ENCODE measurements around the gene NR2E3.
A peak's percentile ranks its signal among the peaks of the same experiment; 100 is the strongest.

The NR2E3 gene

DNA sequence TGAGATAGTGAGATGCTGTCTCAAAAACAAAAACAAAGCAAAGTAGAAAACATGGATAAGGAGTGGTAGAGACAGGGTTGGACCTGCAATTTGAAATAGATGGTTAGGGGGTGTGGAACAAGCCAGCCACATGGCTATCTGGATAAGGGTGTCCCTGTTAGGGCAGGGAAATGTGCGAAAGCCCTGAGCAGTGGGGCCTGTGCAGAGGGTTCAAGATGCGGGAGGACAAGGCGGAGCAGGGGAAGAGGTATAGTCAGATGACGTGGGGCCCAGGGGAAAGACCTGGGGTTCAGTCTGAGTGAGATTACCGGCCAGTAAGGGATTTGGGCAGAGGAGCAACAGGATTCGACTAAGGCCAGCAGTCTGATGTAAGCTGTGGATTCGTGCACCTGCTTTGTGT lies 18.4 kb upstream of the NR2E3 start:
- DNase-seq (ENCODE audit: low read depth) = no peak

DNA sequence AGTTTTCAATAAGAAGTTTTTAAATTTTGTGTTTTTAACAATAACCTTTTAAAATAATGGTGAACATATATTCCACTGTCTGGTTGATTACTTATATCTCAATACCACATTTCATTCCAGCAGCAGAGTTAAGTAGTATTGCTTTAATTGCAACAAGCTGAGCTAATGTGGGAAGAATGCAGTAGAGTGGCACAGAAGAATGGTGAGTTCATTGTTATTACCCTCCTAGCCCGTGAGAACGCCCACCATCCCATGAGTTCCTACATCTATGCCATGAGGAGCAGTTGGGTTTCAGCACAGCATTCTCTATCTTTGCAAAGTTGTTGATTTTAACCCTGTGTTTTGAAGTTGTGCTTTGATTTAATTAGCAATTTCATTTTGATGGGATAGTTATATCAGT lies 17.8 kb upstream of the NR2E3 start:
- DNase-seq (ENCODE audit: low read depth) = peak; percentile 89

DNA sequence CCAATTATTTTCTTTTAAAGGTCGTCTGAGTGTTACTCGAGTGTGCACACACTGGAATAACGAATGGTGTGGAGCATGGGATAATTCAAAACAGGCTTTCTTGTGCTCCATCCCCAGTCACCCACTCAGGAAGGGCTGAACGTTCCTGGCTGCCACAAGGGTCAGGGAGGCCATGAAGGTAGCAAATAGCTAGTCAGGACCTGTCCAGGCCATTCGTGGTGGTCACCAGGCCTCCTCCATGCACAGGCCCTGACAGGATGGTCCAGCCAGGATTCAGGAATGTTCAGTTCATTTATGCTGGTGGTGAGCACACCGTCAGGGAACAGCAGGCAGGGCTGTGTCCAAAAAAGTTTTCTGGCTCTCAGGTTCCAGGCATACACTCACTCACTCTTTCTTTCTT lies 11.7 kb upstream of the NR2E3 start:
- DNase-seq (ENCODE audit: low read depth) = no peak

DNA sequence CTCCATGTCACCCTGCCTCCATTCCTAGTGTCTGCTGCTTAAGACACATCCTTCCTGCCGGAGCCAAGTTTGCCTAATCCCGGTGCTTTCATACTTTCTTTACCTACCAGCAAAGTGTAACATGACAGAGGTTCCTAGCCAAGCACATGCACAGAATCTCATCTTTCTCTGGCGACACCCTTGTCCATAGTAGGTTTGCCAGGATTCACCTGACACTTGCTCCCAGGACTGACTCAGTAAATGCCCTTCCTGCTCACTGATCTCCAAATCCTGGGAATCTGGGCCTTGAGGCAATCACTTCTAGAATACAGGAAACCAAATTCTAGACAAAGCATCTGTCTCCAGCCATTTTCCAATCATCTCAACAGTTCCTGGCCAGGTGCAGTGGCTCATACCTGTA lies 10.2 kb upstream of the NR2E3 start:
- DNase-seq (ENCODE audit: low read depth) = no peak

DNA sequence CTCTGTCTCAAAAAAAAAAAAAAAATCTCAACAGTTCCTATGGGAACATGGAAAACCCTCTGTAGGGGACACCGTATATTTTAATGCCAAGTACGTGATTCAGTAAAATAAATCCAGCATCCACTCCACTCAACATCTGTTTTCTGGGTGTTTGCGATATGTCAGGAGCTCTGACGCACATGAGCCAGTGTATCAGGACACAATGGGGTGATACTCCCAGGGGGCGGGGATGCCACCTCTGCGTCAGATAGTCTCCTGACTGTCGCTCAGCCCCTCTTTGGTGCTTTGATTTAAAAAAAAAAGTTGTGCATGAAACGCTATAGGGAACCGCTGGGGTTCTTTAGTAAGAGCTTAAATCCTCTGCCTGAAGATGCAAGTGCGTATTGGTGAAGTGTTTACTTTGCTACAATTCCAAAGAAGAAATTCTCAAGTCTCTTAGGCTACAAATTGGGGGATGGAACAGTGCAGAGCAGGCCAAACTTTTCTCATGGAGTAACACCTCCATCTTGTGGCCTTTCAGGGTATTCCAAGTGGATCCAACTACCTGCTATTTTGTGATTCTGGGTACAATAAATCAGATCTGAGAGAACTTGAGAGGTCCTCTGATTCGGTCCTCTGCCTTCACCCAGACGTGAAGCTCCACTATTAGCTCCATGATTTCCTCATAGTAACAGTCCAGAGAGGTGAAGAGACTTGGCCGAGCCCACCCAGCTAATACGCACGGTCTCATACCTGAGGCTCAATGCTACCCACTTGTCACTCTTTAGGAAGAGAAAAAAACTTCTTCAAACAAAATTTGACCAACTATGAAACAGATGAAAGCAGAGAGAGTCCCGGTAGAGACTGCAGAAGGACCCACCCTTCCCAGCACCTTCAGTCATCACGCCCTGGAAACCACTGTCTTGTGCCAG lies 9.3 kb upstream of the NR2E3 start:
- DNase-seq (ENCODE audit: low read depth) = peak; percentile 82

DNA sequence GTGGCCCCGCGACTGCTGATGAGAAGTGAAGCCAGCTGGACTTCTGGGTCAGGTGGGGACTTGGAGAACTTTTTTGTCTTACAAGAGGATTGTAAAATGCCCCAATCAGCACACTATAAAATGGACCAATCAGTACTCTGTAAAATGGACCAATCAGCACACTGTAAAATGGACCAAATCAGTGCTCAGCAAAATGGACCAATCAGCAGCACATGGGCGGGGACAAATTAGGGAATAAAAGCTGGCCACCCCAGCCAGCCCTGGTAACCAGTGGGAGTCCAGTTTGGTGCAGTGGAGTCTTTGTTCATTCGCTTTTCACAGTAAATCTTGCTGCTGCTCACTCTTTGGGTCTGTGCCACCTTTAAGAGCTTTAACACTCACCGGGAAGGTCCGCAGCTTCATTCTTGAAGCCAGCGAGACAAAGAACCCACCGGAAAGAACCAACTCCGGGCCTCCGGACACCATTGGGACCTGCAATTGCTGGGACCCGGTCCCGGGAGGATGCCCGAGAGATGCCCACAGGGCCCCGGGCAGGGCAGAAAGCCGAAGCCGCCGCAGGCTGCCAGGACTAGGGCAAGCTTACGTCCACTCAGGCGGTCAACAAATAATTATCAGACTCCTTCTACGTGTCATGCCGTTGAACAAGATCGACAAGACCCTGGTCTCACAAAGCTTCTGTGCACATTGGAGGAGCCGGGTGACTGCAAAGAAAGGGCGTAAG lies 8.3 kb upstream of the NR2E3 start:
- no peak for DNase-seq (ENCODE audit: low read depth)

DNA sequence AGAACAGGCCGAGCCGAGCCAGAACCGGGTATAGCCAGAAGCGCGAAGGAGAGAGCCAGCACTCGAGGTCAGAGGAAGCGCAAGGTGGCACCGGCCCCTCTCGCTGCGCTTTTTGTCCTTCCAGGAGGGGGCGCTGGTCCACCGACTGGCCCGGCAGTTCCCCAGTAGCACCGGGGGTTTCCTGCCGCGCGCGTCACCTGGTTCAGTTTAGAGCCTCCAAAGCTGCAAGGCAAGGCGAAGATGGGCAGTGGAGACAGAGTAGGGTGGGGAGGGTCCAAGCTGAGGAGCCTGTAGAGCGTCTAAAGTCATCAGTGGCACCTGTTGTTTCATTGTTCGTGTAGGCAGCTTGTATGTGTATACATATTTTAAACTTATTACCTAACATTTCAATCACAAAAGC lies 7.6 kb upstream of the NR2E3 start:
- DNase-seq (ENCODE audit: low read depth) = no peak

DNA sequence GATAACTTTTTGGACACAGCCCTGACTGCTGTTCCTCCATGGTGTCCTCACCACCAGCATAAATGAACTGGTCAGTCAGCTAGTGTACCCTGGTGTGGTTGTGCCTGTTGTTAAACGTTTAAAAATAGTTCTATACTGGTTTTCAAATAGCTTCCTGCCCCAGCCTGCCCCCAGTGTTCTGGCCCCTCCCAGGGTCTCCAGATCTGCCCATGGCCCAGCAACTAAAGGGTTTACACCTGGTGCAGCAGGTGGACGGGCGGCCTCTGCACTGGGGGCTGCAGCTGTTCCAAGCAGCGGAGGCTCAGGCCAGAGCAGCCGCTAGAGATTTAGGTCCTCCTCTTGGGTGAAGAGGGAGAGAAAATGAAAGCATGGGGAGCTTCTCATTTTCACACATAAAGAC lies 6.1 kb upstream of the NR2E3 start:
- DNase-seq (ENCODE audit: low read depth) = no peak

DNA sequence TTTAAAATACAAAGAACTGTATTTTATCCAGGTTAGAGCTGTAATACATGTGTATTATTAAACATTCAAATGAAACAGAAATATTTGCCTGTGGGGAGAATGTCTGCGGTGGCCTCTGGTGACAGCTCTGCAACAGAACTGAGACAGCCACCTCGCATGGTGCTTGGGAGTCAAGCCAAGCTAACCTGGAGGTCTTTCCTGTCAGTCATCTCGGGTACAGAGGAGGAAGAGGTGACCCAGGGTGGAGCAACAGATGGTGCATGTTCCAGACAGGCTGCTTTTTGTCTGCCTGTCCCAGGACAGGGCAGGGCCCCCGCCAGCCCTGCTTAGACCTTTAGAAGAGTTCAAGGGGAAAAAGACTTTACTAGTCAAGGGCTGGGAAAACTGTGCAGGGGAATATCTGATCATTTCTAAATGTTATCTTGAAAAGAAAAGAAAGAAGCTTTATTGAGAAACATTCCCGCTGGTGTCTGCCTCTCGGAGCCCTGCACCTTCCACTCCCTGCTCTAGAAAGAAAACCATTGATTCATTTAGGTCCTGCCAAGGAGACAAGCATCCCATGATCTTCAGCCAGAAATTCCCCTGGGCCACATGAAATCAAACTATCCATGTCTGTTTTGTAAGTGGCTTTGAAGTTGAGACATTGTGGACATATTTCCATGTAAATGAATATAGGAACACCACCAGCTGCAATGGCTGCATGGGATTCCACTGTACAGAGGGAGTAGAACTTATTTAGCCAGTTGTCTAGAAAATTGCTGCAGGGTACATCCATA lies 5.5 kb upstream of the NR2E3 start:
- DNase-seq (ENCODE audit: low read depth) = no peak

DNA sequence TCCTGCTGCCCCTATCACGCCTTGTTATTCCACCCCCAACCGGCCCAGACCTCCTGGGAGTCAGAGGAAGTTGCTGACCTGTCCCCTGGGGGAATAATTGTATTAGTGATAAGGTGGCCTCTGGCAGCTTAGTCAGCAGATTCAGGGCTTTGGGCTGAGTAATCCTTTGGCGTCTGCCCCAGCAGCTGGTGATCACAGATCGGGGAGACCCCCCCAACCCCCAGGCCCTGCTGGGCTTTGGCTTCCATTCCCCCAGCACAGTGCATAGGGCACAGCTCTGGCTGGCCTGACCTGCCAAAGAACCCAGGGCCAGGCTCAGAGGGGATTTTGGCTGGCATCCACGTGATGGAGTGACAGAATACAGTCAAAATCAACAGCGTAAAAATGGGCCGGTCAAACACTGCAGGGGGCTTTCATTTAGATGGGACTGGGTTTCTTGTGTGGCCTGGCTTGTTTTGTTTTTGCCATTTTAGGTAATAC lies 3.9 kb upstream of the NR2E3 start:
- DNase-seq (ENCODE audit: low read depth) = peak; percentile 63

DNA sequence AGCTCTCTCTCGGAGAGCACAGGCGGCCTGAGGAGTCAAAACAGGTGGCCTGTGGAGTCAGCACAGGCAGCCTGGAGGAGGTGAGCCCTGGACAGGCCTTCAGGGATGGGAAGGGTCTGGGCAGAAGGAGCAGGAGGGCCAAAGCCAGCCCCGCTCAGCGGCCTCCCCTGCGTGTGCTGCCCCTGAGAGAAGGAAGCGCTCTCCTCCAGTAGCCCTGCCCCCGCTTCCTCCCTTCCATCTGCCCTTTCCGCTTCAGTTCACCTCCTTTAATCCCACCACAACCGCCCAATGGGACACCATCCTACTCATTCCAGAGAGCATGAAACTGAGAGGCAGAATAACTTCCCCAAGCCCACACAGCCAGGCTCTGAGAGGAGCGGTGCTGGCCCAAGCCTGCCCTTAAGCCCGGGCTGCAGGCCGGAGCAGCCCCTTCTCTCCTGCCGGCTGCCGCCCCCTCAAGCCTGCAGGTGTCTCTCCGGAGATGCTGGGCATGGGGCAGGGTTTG lies 3.2 kb upstream of the NR2E3 start:
- no peak for DNase-seq (ENCODE audit: low read depth)

DNA sequence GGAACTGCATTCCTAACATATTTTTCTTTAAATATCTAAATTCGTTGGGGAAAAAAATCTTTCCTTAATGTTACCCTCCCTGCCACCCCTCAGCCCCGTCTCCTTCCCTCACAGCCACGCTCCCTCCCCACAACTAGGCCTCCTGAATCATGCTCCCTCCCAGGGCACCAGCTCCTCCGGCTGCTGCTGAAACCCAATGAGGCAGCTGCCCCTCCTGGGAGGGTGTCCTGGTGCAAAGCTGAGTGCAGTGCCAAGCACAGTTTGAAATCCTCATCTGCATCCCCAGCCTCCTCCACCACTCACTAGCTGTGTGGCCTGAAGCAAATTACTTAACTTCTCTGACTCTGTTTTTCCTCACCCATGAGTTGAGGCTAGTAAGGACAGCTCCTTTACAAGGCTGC lies 2.7 kb upstream of the NR2E3 start:
- no peak for DNase-seq (ENCODE audit: low read depth)

DNA sequence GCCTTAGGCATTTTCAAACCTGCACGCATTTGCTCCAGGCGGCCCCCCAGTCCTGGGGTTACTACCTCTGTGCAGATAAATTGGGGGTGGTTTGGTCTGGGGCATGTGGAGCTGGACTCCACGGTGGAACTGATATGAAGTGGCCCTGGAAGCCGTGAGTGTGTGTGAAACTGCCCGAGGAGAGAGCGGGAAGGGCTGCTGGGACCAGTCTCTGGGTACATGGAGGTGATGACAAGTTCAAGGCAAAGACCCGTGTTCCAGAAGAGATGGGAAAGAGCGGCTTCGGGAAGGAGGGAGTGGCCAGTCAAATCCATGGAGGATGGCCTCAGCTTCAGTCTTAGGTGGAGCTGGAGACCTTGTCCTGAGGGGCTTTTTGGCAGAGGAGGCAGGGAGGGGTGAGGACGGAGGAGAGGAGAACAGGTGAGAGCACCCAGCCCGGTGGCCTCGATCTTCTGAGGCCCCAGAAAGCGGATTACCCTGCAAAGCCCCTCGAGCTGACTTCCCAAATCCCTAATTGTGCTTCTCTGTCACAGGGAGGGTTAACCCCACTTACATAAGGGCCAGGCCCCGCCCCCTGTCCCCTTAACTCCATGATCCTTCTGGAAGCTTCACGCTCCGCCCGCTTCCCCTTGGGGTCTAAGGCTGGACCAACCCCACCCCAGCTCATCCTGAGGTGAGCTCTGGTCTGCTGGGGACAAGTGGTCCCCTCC lies 1.9 kb upstream of the NR2E3 start:
- no peak for DNase-seq (ENCODE audit: low read depth)

DNA sequence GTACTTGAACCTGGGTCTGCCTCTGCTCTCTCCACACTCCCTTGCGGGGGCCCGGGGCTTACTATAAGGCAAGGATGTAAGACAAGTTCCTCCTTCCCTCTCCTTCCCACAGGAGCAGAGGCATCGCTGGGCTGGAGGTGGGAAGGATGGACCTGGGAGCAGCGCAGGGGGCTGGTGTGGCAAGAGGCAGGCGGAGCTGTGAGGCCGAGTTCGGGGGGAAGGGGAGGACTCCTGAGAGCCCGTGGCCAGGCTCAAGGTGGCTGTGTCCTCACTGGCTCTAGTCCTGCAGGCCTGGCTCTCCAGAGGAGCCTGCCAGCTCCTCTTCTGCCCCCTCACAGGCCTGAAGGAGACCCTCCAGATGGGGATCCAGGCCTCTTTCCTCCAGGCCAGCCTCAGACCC lies 1.0 kb upstream of the NR2E3 start:
- DNase-seq (ENCODE audit: low read depth) = no peak

DNA sequence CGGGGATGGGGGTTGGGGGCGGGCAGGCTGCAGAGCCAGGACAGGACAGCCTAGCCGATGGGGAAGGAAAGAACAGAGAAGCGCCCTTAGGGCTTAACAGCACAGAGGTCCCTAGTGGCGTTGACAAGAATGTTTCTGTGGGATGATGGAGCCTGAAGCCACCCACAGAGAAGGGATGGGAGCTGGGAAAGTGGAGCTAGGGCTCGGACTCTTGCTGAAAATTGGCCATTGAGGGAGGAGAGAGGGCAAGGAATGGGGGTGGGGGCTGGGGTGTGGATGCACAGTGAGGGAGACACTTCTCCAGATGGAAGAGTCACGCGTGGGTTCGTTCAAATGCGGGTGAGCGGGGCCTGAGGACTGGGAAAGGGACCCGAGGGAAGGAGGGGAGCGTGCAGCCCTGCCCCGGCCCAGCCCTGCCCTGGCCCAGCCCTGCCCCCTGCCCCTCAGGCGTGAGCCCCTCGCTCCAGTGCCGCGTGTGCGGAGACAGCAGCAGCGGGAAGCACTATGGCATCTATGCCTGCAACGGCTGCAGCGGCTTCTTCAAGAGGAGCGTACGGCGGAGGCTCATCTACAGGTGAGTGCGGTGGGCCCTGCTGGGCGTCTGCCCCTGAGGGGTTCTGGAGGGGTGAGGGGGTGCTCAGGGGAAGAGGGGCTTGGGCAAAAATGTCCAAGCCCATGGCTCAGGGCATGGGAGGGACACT lies 832 bp downstream of the NR2E3 start:
- no peak for DNase-seq (ENCODE audit: low read depth)

DNA sequence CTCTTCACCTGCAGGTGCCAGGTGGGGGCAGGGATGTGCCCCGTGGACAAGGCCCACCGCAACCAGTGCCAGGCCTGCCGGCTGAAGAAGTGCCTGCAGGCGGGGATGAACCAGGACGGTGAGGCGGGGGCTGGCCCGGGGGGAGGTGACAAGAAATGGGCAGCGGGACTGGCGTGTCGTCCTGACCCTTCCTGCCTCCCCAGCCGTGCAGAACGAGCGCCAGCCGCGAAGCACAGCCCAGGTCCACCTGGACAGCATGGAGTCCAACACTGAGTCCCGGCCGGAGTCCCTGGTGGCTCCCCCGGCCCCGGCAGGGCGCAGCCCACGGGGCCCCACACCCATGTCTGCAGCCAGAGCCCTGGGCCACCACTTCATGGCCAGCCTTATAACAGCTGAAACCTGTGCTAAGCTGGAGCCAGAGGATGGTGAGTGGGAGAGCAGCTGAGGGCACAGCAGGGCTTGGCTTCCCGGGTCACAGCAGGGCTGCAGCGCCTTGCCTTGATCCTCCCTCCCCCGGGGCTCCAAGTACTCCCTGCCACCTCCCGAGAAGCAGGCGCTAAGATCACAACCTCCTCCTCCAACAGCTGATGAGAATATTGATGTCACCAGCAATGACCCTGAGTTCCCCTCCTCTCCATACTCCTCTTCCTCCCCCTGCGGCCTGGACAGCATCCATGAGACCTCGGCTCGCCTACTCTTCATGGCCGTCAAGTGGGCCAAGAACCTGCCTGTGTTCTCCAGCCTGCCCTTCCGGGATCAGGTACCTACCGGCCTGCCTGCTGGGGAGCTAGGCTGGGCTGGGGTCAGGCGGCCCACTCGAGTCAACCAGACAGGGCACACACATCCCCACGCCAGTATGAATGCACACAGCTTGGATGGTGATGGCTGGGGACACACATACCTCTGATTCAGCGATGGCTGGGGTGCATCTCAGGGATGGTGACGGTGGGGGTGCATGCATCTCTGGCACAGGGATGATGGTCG lies 1.7 kb downstream of the NR2E3 start:
- no peak for DNase-seq (ENCODE audit: low read depth)

DNA sequence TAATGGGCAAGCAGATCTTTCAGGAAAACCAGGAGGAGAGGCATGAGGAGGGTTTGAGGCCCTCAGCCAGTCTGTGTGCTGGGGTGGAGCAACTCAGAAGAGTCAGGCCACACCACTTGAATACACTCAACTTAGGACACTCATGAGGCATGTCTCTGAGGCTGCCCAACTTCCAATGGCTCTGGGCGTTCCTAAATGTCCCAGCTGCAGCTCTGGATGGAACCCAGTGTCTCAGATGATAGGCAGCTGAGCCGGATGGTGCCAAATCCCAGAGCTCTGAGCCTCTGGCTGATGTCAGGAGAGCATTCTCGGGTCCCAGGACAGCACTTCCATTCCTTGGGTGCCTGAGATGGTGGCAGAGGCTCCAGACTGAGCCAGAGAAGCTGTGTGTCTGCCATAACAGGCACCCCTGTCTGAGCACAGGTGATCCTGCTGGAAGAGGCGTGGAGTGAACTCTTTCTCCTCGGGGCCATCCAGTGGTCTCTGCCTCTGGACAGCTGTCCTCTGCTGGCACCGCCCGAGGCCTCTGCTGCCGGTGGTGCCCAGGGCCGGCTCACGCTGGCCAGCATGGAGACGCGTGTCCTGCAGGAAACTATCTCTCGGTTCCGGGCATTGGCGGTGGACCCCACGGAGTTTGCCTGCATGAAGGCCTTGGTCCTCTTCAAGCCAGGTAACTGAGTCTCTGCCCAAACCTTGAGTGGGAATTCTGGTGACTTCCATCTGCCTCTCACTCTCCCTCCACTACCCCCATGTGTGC lies 2.8 kb downstream of the NR2E3 start:
- DNase-seq (ENCODE audit: low read depth) = no peak

DNA sequence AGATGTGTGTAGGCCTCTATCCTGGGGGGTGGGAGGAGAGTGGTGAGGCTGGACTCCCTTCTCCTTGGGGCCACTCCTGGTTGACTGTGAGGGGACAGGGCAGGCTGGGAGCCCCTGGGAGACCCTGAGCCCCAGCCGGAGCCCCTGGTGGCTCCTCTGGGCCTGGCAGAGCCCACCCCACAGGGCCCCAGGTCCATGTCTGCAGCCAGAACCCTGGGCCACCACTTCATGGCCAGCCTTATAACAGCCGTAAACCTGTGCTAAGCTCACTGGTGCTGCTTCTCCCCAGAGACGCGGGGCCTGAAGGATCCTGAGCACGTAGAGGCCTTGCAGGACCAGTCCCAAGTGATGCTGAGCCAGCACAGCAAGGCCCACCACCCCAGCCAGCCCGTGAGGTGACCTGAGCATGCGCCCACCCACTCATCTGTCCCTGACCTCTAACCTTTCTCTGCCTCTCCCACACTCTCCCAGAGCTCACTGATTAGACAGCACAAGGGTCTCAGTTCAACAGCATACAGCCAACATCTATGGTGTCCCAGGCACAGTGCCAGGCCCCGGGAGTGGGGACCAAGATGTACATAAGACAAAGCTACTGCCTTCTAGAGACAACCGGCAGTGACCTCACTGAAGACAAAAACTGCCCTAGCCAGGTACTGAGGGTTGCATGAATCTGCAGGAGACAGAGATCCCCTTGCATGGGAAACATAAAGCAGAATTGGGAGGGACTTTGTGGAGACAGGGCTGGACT lies 3.5 kb downstream of the NR2E3 start:
- no peak for DNase-seq (ENCODE audit: low read depth)
